HCT116 (cell line): ENCODE data around the gene CIP2A. TPM values are rescaled to one million over a fixed set of nuclear protein-coding genes. Genes with fewer than 3 reads are reported as not detected.

Experiments
- ATAC-seq: fragments of 200-7000 bp; cut with Tn5 transposase; 2 replicates; pipeline ENCODE4 v1.9.1; 2020; ENCODE audit warnings: mild to moderate bottlenecking, moderate library complexity
- BruUV-seq: library from RNA; stranded (reverse); fragments of 400-500 nt; replicated peaks from 2 replicates; lab custom pipeline; 2021; lab: Mats Ljungman, UMichigan
- CTCF ChIA-PET: fragments of 300-600 bp; sonication (Branson Sonifier 250); formaldehyde crosslinking; loops from one replicate; lab custom pipeline; 2021; ENCODE audit warnings: antibody characterized with exemption; lab: Charles Lee
- POLR2A ChIA-PET: fragments of 300-600, 350-600 bp; sonication (Branson Sonifier 250); formaldehyde crosslinking; loops from one replicate; lab custom pipeline; 2021; ENCODE audit warnings: antibody characterized with exemption; lab: Charles Lee
- RAD21 ChIA-PET, 2 experiments: fragments of 300-600 bp; sonication (Branson Sonifier 250); formaldehyde crosslinking; loops; one replicate each; lab custom pipeline; 2023; ENCODE audit warnings: low total read pairs in 2 of 2; ENCODE audit not compliant: uncharacterized antibody in 2 of 2, unreplicated experiment in 2 of 2, low non-redundant PET in 1 of 2; lab: Charles Lee
- DNase-seq: peaks from one replicate; pipeline ENCODE4 v3.0.0-alpha.2; 2010; ENCODE audit warnings: low read depth, low spot score
- H2AFZ ChIP-seq: fragments of 200-600 bp; shearing (Covaris generic), sonication (generic); 2 replicates; pipeline ENCODE4 v1.6.1; 2017; ENCODE audit warnings: low read depth, mixed run types, mixed read lengths, antibody characterized with exemption, low read length; ENCODE audit not compliant: poor library complexity, severe bottlenecking
- H3K27ac ChIP-seq: 2 replicates; pipeline ENCODE4 v1.5.1; 2012; ENCODE audit warnings: low read depth, low read length
- H3K27me3 ChIP-seq: fragments of 200-600 bp; sonication (generic); 2 replicates; pipeline ENCODE4 v1.6.1; 2016; ENCODE audit warnings: mixed run types, low read length, mixed read lengths; ENCODE audit not compliant: insufficient read depth
- H3K36me3 ChIP-seq, 2 experiments: fragments of 200-500 bp in 1 of 2; fragments of 200-600 bp in 1 of 2; sonication (Bioruptor generic) in 1 of 2; sonication (generic) in 1 of 2; 2 replicates each; pipeline versions ENCODE4 v1.5.1 to v1.6.1; 2014 to 2016; ENCODE audit warnings: low read length in 2 of 2, inconsistent platforms in 1 of 2, mixed read lengths in 1 of 2, mixed run types in 1 of 2; ENCODE audit not compliant: insufficient read depth in 2 of 2, control insufficient read depth in 1 of 2
- H3K4me1 ChIP-seq, 2 experiments: fragments of 200-600 bp in 1 of 2; sonication (generic) in 1 of 2; 2 replicates each; pipeline versions ENCODE4 v1.5.1 to v1.6.1; 2012 to 2017; ENCODE audit warnings: low read length in 2 of 2, inconsistent platforms in 1 of 2, mild to moderate bottlenecking in 1 of 2, mixed read lengths in 1 of 2, mixed run types in 1 of 2, moderate library complexity in 1 of 2; ENCODE audit not compliant: insufficient read depth in 2 of 2, control insufficient read depth in 1 of 2
- H3K4me2 ChIP-seq: fragments of 200-600 bp; sonication (generic); 2 replicates; pipeline ENCODE4 v1.6.1; 2017; ENCODE audit warnings: mixed run types, low read length, mixed read lengths
- H3K4me3 ChIP-seq, 2 experiments: fragments of 200-600 bp in 1 of 2; sonication (generic) in 1 of 2; replicated peaks in 1 of 2; 2 replicates each; pipeline ENCODE4 v1.5.1; 2011 to 2016; ENCODE audit warnings: low read length in 2 of 2, control low read depth in 1 of 2, low read depth in 1 of 2, mild to moderate bottlenecking in 1 of 2, mixed read lengths in 1 of 2, mixed run types in 1 of 2
- H3K79me2 ChIP-seq: fragments of 200-600 bp; sonication (generic); 2 replicates; pipeline ENCODE4 v1.6.1; 2017; ENCODE audit warnings: mild to moderate bottlenecking, mixed run types, low read length, moderate library complexity, mixed read lengths; ENCODE audit not compliant: insufficient read depth
- H3K9ac ChIP-seq: fragments of 200-600 bp; sonication (generic); 2 replicates; pipeline ENCODE4 v1.6.1; 2016; ENCODE audit warnings: low read length, mixed read lengths
- H3K9me2 ChIP-seq: fragments of 200-600 bp; sonication (generic), shearing (Covaris generic); 2 replicates; pipeline ENCODE4 v1.6.1; 2017; ENCODE audit warnings: mixed run types, mild to moderate bottlenecking, moderate library complexity; ENCODE audit not compliant: insufficient read depth
- H3K9me3 ChIP-seq, 2 experiments: fragments of 200-500 bp in 1 of 2; fragments of 200-600 bp in 1 of 2; sonication (Bioruptor generic) in 1 of 2; sonication (generic) in 1 of 2; 2 replicates each; pipeline ENCODE4 v1.6.1; 2014 to 2017; ENCODE audit warnings: low read length in 2 of 2, mixed read lengths in 2 of 2, inconsistent platforms in 1 of 2, low read depth in 1 of 2, mild to moderate bottlenecking in 1 of 2, mixed run types in 1 of 2, moderate library complexity in 1 of 2; ENCODE audit not compliant: control insufficient read depth in 1 of 2, insufficient read depth in 1 of 2
- H4K20me1 ChIP-seq: fragments of 200-600 bp; sonication (generic), shearing (Covaris generic); 2 replicates; pipeline ENCODE4 v1.6.1; 2017; ENCODE audit warnings: mixed run types, mild to moderate bottlenecking, moderate library complexity; ENCODE audit not compliant: insufficient read depth
- EGR1 ChIP-seq: IDR thresholded peaks from 2 replicates; pipeline ENCODE4 v1.6.1; 2012; ENCODE audit warnings: low read depth
- EZH2 ChIP-seq: fragments of 200-600 bp; sonication (generic); IDR thresholded peaks from 2 replicates; pipeline ENCODE4 v1.6.1; 2017; ENCODE audit warnings: antibody characterized with exemption, mixed run types
- EZH2phosphoT487 ChIP-seq: fragments of 200-600 bp; IDR thresholded peaks from 2 replicates; pipeline ENCODE4 v1.6.1; 2018; ENCODE audit warnings: antibody characterized with exemption, borderline replicate concordance
- FOSL1 ChIP-seq: IDR thresholded peaks from 2 replicates; pipeline ENCODE4 v1.6.1; 2012; ENCODE audit warnings: low read depth
- JUND ChIP-seq: IDR thresholded peaks from 2 replicates; pipeline ENCODE4 v1.6.1; 2012
- POLR2A ChIP-seq: IDR thresholded peaks from 2 replicates; pipeline ENCODE4 v1.7.0; 2011; ENCODE audit warnings: borderline replicate concordance; ENCODE audit not compliant: insufficient read depth, insufficient read length; ENCODE audit errors: extremely low read depth
- POLR2AphosphoS5 ChIP-seq: IDR thresholded peaks from 2 replicates; pipeline ENCODE4 v1.6.1; 2011; ENCODE audit warnings: mild to moderate bottlenecking, low read depth, low read length, moderate library complexity
- RAD21 ChIP-seq: IDR thresholded peaks from 2 replicates; pipeline ENCODE4 v1.6.1; 2012; ENCODE audit warnings: low read depth, mild to moderate bottlenecking
- SRF ChIP-seq: IDR thresholded peaks from 2 replicates; pipeline ENCODE4 v1.6.1; 2012; ENCODE audit warnings: low read depth
- TCF7L2 ChIP-seq: IDR thresholded peaks from 2 replicates; pipeline ENCODE4 v1.7.0; 2011; ENCODE audit warnings: borderline replicate concordance, inconsistent platforms; ENCODE audit not compliant: insufficient read depth, insufficient read length; ENCODE audit errors: extremely low read depth
- intact Hi-C: fragments of 100-400 bp; cut with micrococcal nuclease; formaldehyde crosslinking; loops from 2 replicates; pipeline ENCODE4 v1.10.0; 2022
- total RNA-seq: library from RNA; stranded (reverse); gene quantifications from one replicate; pipeline ENCODE4 v1.2.1, GENCODE V29; 2021; ENCODE audit not compliant: unreplicated experiment
- TF ChIP-seq, protein P1 (sequence below): IDR thresholded peaks from 2 replicates; pipeline ENCODE4 v1.6.1; 2012
- TF ChIP-seq, protein P2 (sequence below), 3 experiments: fragments of 200-600 bp in 1 of 3; sonication (generic) in 1 of 3; IDR thresholded peaks in 2 of 3; conservative IDR thresholded peaks in 1 of 3; 2 replicates each; pipeline ENCODE4 v1.5.1; 2012 to 2017; ENCODE audit warnings: low read depth in 2 of 3, low read length in 2 of 3, antibody characterized with exemption in 1 of 3, borderline replicate concordance in 1 of 3, control low read depth in 1 of 3, mild to moderate bottlenecking in 1 of 3, mixed read lengths in 1 of 3, mixed run types in 1 of 3, moderate library complexity in 1 of 3; ENCODE audit not compliant: insufficient read depth in 1 of 3
- TF ChIP-seq, protein P3 (sequence below): IDR thresholded peaks from 2 replicates; pipeline ENCODE4 v1.6.1; 2012; ENCODE audit warnings: low read depth

The CIP2A gene
- total RNA-seq, 1 experiment from 2014 or later, result 41.6 TPM

DNA sequence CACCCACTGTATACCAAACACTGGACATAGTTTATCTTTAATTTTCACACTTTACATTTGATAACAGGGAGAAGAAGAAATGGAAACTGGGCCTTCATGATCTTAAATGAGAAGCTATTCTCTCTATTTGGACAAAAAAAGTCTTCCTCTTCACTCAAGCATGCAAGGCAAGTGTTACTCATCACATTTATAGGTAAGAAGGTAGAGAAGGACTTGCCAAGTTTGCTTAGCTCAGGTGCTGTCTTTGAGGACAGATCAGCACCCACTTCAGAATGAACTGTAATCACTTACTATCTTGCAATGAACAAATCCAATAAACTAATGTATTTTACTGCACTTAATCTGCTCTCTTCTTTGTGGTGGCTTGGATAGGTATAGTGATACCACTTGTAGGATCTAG lies 77.7 kb downstream of the CIP2A start:
- Histone ChIP-seq H3K4me3 (no peak overlapping the region), H3K27ac (no peak overlapping the region), H3K4me1 (no peaks in the 10 kb centered on the region), H3K4me2 (no peak overlapping the region), H3K27me3 (no peaks in the 10 kb centered on the region), H4K20me1 (no peaks in the 10 kb centered on the region), H3K9ac (no peak overlapping the region), H3K9me3 (no peaks in the 10 kb centered on the region), H3K79me2 (no peaks in the 10 kb centered on the region)
- no peak for ATAC-seq
- ChIA-PET CTCF (no interaction called here), RAD21 (no interaction called here), POLR2A (no interaction called here)
- no peak for DNase-seq
- intact Hi-C loops, result no loop called here
- TF ChIP-seq, protein P1, sequence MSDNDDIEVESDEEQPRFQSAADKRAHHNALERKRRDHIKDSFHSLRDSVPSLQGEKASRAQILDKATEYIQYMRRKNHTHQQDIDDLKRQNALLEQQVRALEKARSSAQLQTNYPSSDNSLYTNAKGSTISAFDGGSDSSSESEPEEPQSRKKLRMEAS, result no peak
- no peak for TF ChIP-seq EZH2
- TF ChIP-seq RAD21, result no peak
- no peak for TF ChIP-seq SRF
- no peak for TF ChIP-seq EZH2phosphoT487
- no peak for TF ChIP-seq TCF7L2
- TF ChIP-seq, protein P2, sequence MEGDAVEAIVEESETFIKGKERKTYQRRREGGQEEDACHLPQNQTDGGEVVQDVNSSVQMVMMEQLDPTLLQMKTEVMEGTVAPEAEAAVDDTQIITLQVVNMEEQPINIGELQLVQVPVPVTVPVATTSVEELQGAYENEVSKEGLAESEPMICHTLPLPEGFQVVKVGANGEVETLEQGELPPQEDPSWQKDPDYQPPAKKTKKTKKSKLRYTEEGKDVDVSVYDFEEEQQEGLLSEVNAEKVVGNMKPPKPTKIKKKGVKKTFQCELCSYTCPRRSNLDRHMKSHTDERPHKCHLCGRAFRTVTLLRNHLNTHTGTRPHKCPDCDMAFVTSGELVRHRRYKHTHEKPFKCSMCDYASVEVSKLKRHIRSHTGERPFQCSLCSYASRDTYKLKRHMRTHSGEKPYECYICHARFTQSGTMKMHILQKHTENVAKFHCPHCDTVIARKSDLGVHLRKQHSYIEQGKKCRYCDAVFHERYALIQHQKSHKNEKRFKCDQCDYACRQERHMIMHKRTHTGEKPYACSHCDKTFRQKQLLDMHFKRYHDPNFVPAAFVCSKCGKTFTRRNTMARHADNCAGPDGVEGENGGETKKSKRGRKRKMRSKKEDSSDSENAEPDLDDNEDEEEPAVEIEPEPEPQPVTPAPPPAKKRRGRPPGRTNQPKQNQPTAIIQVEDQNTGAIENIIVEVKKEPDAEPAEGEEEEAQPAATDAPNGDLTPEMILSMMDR (IDR thresholded peaks at IDR 0.05 in 2 of 3, conservative IDR thresholded peaks at IDR 0.05 in 1 of 3; ENCODE audit: borderline replicate concordance in 1 of 3, insufficient read depth in 1 of 3, low read depth in 2 of 3, low read length in 2 of 3), result no peak
- no peak for TF ChIP-seq FOSL1
- no peak for TF ChIP-seq POLR2AphosphoS5
- TF ChIP-seq, protein P3, sequence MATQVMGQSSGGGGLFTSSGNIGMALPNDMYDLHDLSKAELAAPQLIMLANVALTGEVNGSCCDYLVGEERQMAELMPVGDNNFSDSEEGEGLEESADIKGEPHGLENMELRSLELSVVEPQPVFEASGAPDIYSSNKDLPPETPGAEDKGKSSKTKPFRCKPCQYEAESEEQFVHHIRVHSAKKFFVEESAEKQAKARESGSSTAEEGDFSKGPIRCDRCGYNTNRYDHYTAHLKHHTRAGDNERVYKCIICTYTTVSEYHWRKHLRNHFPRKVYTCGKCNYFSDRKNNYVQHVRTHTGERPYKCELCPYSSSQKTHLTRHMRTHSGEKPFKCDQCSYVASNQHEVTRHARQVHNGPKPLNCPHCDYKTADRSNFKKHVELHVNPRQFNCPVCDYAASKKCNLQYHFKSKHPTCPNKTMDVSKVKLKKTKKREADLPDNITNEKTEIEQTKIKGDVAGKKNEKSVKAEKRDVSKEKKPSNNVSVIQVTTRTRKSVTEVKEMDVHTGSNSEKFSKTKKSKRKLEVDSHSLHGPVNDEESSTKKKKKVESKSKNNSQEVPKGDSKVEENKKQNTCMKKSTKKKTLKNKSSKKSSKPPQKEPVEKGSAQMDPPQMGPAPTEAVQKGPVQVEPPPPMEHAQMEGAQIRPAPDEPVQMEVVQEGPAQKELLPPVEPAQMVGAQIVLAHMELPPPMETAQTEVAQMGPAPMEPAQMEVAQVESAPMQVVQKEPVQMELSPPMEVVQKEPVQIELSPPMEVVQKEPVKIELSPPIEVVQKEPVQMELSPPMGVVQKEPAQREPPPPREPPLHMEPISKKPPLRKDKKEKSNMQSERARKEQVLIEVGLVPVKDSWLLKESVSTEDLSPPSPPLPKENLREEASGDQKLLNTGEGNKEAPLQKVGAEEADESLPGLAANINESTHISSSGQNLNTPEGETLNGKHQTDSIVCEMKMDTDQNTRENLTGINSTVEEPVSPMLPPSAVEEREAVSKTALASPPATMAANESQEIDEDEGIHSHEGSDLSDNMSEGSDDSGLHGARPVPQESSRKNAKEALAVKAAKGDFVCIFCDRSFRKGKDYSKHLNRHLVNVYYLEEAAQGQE, result no peak
- no peak for TF ChIP-seq JUND
- no peak for TF ChIP-seq POLR2A
- TF ChIP-seq EGR1, result no peak
- TF ChIP-seq, all 23 proteins: peak for 0
- BruUV-seq, result no TSS peak
- Histone ChIP-seq H2AFZ (no peak overlapping the region), H3K36me3 (no peaks in the 10 kb centered on the region), H3K9me2 (no peaks in the 10 kb centered on the region)
